ENCODE measurements around the gene SLC22A23.

Gene SLC22A23

DNA sequence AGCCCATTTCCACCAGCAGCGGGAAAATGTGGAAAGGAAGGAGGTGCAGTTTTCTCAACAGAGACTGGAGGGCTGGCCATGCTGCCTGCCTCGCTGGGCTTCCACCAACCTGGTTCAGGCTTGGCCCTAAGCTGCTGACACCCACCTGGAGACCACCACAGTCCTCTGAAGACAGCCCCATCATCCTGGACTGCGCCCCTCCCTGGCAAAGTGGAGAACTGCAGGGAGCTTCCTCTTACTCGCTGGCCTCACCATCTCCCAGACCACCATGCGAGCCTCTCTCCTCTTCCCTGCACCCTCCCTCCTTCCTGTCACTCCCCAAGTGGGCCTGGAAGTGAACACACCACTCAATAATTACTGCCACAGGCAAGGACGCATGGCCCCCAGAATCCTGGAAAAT lies 126.7 kb downstream of the SLC22A23 start:
- DNase-seq = no peak

DNA sequence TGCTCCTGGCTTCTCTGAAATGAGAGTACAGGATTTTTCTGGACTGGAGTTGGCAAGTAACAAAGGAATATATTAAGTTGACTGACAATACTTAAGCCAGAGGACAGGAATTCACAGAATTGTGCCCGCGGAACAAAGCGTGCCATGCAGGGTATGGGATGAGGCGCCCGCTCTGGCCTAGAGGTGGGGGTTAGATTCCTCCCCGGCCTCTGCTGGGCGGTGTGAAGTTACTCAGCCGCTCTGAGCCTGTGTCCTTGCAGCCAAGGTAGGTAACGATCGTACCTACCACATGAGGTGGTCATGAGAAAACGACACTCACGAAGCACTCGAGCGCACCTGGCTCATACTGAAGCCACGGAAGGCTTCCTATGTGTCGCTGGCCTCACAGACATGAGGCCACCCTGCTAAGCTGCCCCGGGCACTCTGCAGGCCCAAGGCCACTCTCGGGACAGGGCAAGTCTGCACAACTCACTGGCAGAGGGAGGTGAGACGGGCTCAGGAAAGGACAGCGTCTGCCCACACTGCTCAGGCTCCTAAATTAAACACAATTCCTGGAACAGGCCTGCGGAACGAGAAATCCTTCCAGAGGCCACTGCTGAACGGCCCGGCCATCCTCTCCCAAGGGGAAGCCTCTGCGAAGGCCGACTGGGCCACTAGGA lies 127.3 kb downstream of the SLC22A23 start:
- no peak for DNase-seq

DNA sequence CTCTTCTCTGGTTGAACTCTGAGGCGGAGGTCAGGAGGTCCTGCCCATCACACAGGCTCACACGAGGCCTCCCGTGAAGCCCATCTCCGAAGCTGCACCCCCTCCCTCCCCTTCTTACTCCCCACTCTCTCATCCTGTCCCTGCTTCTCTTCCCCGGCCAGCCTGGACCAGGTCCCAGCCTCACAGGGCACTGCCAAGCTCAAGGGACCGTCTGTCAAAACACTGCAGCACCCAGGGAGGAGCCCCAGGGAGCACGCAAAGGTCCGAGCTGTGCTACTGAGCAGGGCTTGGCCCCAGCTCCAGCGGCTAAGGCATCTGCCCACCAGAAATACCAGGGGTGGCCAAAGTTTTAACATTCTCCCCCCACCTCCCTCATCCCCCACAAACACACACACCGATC lies 128.1 kb downstream of the SLC22A23 start:
- DNase-seq = no peak

DNA sequence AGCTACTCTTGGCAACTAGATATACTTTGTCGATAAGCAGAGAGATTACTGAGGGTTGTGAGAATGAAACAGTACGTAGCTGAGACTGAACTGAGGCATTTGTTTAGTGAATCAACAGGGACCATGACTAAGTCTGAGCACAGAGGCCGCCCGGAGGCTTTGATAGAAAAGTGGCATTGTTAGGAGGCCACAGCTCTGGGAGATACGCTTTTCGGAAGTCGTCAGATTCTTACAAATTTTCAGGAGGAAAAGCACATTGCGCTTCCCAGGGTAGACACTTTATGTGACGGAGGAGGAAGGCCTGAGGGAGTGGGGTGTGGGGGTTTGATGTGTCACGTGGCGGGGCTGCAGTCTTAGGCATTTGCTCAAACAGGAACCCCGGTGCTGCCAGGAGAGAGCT lies 128.7 kb downstream of the SLC22A23 start:
- DNase-seq = no peak

DNA sequence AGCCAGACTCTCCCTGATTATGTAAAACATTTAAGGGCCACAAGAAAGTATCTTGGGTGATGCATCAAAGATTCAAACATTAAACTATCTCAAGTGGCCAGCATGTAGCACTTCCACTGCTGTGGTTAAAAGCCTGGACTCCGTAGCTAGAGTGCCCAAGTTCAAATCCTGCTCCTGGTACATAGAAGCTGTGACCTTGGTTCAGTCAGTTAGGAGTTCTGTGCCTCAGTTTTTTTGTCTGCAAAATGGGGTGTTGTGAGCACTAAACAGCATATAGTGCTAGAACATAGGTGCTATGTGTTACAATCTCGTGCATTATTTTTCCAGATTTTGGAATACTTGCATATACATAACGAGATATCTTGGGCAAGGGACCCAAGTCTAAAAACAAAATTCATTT lies 129.4 kb downstream of the SLC22A23 start:
- DNase-seq = no peak

DNA sequence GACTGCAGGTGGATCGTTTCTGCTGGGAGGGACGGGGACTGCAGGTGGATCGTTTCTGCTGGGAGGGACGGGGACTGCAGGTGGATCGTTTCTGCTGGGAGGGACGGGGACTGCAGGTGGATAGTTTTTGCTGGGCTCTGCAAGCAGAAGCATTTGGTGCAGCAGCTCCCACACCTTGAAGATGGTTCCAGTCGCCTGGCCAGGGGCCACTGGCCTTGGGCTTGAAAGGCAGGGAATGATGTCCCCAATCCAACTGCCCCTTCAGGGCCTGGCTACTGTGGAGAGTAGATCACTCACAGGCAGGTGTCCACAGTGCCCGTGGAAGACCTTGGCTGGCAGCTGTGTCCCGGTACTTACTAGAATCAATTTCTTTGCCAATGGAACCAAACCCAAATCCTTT lies 129.9 kb downstream of the SLC22A23 start:
- no peak for DNase-seq

DNA sequence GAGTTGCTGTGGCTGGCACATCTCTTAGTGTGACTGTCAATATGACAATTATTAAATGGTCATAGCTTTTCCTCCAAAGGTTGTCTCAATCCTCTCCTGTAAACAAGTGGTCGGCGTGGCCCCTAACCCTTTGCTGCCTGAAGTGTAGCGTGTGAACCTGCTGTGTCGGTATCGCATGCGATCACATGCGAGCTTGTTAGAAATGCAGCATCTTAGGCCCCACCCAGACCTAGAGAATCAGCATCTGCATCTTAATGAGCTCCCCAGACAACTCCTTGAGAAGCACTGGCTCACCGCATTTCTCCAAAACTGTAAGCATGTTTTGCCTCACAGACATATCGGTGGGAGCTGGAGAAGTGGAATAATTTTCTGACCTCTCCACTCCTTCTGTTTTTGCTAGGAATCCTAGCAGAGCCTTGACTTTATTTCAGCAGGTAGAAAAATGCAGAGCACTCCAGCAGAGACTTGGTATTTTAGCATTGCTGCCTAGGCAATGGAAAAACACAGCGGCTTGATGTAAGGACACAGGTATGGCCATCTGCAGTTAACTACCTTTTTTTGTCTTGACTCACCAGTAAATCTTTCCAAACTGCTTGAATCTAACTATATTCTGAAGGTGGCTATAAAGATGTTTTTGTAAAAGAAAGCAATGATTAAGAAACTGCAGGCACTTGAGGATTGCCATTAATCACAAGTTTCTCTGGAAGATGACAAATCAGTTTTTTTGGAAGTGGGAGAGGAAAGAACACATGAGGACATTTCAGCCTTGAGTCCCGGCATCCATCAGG lies 130.5 kb downstream of the SLC22A23 start:
- no peak for DNase-seq

DNA sequence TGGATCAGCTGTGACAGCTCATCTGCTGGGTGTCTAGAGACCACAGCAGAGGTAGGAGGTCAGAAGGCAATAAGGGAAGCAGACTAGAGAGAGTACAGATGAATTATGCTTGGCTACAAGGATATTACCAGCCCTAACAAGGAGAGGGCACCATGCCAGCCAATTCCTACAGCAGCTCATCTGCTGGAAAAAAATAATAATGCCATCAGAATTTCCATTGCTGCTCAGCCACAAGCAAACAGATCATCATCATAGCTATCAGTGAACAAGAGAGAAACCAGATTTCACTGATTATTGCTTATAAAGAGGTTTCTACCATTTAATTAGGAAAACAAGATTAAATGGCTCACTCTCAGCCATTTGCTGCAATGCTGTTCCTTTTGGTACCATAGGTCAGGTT lies 131.6 kb downstream of the SLC22A23 start:
- DNase-seq = no peak

DNA sequence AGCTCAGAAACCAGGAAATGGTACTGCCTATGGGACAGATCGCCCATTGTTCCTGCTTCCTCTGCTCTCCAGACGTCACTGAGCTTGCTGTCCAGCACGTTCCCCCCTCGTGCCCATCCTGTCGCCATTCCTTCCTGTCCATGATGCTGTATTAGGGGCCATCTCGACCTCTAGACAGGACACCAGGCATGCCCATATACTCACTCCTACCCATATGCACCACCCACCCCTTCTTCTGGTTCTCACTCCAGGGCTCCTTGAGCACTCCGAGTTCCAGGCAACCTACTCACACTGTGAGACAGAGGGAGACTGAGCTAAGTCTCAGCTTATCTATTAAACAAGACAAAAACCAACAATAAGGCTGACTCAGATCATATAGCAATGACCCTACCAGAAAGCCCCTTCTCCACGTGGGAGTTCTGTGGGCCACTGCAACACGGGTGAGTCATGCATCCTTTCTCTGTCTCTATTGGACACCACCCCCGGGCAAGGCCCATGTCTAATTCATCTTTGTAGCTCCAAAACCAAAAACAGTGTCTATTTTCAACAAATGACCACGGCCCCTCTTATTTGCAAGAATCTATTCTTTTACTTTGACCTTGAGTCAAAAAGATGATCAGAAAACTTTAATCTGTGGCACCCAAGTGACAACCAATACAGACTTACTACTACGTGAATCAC lies 132.4 kb downstream of the SLC22A23 start:
- no peak for DNase-seq

DNA sequence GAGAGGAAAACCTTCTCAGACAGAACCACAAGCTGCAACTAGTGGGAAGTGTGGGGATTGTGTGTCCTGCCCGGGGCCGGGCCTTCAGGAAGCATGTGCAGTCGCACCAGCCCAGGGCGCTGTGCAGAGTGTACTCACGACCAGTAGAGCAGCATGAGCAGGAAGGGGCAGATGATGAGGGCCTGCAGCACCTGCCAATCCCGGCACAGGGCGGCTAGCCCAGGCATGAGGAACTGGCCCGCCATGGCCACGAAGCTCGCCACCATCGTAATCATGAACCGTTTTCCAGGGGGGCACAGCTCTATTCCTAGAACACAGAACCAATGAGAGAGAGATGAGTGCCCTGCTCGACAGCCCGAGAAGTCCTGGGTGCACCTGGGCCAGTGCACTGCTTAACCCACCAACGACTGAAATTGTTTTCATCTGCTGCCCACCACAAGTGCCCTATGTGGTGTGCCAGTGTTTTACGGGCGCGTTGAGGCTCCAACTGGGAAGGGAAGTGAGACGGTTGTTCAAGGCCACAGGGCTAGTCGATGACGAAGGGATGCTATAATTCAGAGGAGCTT lies 133.1 kb downstream of the SLC22A23 start:
- no peak for DNase-seq

DNA sequence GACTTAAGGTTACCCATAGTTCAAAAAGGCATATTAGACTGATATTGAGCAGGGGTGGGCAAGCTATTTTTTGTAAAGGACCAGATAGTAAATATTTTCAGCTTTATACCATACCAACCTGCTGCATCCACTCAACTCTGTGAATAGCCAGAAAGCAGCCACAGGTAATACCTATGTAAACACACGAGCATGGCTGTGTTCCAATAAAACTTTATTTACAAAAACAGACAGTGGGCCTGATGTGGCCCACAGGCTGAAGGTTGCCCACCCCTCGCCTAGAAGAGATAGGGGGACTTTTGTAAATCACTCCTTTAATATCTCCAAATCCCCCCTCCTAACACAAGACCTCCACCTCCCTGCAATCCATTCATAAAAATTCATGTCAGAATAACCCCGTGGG lies 133.7 kb downstream of the SLC22A23 start:
- DNase-seq = no peak

DNA sequence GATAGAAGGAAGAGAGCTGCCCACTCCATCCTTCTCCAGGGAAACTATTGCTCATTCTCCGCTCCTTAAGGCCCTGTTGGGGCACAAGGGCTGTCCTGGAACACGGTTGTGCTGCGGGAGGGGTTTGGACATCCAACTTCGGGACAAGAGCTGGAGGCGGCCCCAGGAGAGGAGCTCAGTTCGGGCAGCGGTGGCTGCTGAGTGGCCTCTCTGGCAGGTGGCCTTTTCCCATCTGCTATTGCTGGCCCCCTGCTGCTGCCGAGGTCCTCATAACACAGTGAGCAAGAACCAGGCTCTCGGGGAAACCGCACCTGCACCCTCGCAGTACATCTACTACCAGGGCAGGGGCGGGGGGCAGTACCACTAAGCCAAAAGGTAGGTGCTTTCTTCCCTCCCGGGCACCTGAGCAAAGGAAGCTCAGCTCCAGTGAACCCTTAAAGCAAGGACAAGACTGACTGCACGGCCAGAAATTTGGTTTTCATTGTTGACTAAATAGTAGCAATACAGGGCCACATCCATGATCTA lies 134.4 kb downstream of the SLC22A23 start:
- DNase-seq = no peak

DNA sequence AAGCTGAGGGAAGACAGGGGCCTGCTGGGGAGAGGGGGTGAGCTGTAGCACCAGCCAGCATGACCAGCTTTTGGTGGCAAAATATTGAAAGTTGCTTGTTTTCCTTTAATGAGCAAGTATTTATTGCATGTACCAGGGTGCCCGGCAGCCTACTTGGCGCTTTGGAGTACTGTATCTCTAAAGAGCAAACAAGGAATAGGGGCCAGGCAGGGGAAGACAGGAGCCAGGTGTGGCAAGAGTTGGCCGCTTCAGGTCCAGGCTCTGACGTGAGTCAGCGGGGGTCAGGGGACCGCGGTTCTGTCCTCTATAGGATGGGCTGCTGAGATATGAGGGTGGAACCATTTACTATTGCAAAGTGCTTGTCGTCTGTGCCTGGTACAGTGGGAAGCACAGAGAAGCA lies 135.0 kb downstream of the SLC22A23 start:
- DNase-seq = no peak

DNA sequence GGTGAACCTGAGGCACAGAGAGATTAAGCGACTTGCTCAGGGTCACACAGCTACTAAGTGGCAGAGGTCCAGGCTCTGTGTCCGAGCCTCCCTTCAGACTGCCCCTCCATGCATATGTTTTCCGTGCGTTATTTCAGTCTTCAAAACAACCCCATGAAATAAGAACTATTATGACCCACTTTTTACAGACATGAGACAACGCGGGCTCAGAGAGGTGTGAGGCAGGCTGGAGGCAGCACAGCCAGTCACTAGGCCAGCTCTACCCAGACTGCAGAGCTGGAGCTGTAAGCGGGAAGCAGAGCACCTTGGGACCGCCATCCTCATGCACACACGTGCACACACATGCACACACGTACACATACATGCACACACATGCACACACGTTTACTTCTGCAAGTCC lies 135.8 kb downstream of the SLC22A23 start:
- no peak for DNase-seq

DNA sequence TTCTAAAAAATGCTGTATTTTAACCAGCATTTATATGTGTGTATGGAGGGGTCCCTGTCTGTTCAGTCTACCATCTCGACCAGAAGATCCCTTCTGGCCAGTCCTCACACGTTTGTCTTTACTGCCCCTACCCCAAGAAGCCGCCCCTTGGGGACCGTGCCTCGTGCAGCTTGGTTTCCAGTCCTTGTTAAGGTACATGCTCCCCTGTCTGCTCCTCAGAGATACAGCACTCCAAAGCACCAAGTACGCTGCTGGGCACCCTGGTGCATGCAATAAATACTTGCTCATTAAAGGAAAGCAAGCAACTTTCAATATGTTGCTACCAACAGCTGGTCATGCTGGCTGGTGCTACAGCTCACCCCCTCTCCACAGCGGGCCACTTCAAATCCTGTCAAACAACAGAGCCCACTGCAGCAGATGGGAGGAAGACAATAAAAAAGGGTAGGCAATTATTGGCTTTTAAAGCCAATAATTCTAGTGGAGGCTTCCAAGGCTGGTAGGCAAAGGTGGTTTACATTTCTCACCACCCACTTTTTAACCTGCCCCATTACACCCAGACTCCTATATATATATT lies 136.5 kb downstream of the SLC22A23 start:
- DNase-seq = no peak

DNA sequence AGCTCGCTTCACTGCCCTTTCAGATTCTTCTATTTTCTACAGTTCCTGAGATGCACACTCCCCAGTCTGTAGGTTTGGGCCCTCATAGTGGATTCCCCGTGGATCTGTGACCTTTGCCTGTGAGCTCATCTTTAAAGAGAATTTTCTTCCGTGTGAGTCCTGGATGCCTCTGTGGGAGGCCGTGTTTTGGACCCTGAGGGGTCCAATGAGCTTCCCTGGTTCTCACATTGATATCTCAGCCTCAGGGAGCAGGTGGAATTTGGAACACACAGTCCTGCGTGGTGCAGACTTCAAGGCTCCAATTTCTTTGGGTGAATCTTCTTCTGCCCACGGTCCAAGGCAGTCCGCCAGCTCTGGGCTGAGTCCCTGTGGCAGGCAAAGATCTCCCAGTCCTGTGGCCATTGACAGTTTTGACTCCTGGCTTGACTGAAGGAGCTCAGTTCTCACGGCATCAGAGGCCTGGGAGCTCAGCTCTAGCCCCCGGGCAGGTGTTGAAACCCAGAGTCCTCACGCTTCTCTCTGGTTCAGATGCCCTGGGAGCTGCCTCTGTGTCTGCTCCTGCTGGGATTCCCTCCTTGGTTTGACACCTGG lies 137.1 kb downstream of the SLC22A23 start:
- no peak for DNase-seq

DNA sequence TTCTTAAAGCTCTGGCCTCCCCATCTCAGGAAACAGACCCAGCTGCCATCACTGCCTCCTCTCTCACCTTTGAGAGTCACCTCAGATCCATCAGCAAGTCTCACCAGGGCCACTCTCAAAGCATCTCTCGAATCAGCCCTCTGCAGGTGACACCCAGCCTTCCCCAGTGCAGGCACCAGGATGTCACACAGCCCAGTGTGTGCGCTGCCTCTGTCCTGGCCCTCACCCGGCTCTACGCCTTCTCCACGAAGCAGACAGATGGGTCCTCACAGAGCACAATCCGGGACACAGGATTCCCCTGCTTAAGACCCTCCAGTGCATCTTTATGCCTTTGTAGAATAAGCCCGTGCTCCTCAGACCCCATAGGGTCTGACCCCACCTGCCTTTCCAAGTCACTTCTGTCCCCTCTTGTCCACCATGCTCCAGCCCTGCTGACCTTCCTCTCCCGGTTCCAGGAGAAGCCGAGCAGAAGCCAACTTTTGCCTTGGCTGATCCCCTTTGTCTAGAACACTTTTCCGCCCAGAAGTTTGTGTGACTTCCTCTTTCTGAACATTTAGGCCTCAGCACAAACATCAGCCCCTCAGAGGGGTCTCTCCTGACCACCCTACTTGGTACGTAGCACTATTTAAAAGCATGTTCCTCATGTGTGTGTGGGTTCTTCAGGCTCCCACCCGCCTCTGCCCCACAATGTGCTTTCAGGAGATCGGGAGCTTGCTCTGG lies 137.9 kb downstream of the SLC22A23 start:
- DNase-seq = no peak

DNA sequence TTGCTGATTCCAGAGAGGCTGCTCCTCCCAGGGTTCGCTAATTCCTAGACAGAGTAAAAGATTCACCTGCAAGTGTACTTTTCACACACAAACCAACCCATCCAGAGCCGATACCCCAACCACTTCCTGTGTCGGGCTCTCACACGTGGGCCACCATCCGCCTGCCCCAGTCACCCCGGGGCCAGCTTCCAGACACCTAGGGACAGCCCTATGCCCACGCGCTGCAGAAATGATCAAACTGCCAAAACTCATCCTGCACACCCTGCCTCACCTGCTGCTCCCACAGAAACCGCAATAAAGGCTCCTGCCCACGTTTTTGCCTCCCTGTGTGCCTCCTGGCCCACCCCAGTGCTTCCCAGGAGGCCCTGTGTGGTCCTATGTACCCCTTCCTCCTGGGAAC lies 138.6 kb downstream of the SLC22A23 start:
- peak; percentile 51 for DNase-seq

DNA sequence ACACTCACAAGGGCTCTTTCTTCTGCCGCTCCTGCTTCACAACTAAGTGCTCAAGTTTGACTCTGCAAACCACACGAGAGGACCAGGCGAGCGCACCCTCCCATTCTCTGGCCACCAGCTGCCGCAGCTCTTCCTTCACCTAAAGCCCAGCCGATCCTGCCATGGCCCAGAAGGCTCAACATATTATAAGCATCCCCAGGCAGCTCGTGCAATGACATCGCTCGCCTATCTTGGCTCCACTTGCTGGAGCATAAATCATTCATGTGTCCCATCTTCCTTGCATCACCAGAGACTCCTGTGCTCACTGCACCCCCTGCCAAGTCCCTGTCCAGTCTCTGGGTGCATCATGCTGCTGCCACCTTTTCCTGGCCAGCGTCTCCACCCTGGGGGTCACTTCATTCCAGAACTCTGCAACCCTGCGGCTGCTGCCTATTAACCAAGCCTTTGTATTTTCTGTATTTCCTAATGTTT lies 139.1 kb downstream of the SLC22A23 start:
- no peak for DNase-seq

DNA sequence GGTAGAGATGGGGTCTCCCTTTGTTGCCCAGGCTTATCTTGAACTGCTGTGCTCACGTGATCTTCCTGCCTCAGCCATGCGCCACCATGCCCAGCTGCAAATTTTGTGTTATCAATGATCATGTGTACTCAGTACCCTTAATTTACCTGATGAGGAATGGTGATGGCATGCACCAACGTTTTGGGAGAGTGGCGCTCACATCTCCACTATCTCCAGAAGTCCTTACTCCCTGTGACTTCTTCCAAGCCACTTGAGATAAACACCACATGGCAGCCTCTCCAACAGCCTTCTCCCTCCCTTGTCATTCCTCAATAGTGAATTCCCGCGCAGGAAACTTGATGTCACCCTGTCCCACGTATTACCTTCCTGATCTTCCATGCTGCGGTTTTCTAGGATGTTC lies 140.0 kb downstream of the SLC22A23 start:
- no peak for DNase-seq

DNA sequence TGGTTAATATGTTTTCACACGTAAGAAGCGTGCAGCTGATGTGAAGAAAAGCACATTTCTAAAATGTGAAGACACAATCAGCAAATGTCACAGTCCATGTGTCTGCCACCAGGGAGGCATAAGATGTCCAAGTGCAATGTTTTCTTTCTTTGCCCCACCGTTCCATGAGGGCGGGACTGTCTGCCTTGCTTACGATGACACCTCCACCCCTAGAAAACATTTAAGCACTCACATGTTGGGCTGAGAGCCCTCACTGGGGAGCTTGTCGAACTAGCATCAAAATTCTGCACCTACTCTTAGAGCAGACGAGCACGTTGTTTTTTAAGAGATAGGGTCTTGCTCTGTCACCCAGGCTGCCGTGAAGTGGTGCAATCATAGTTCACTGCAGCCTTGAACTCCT lies 140.5 kb downstream of the SLC22A23 start:
- DNase-seq = no peak

DNA sequence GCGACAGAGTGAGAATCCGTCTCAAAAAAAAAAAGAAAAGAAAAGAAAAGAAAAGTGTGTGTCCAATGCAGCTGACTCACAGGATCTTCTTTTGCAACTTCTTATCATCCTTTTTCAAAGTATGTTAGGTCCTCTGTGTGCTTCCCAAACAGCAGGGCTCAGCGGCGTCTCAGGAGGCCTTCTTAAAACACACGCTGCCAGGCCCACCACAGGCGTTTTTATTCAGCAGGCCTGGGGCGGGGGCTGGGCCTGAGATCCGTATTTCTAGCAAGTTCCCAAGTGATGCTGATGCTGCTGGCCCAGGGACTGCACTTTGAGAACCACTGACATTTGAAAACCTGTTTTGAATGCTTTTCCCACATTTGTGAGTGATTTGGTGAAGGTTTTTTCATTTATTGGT lies 141.0 kb downstream of the SLC22A23 start:
- DNase-seq = no peak

Data from activated CD4-positive, CD25-positive, alpha-beta regulatory T cell treated with anti-CD3 and anti-CD28 coated beads, Interleukin-2, amount 50 U/mL, for 72 hours (primary cell).